ENCODE measurements around the gene BMAL1. TPM values are rescaled to one million over a fixed set of nuclear protein-coding genes. Genes with fewer than 3 reads are reported as not detected.

The BMAL1 gene
- total RNA-seq, 2 experiments from 2014 or later = 71.3 to 73.3 TPM

DNA sequence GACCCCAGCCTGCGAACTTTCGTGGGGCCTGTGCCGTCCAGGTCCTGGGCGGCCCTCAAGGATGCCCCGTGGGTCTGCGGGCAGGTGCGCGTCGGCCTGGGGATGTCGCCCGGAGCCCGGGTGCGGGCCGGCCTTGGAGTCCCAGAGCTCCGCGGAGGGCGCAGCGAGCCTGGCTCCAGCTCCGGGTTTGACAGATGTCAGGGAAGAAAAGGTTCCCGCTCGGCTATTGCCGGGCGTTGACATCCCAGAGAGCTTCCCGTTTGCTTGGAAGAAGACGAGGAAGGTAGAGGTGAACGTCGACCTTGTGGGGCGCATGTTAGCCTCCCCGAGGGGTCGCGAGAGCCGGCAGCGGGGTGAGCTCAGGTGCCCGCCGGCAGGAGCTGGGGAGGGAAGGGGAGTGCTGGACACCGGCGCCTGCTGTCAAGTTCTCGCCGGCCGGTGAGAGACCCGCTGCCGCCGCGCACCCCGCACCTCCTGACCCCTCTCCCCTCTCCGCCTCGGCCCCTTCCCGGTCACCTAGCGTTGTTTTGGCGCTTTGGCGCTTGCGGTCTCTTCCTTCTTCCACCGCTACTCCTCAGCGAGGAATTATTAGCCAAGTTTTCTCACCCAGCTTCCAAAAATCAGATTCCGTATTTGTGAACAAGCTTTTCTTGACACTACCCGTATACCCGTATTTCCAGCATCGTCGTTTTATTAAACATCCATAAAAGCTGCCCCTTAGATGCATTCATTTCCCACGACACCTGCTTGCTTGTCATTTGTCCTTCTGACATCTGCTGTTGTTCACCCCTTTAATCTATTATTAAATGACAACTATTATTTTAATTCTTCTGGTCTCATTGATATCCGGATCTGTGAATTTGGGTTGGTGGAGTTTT, 1.3 kb downstream of the BMAL1 start:
- peak overlapping the region; percentile 98 for H3K4me3 ChIP-seq (ENCODE audit: low read length)

GRCh38 chr11:13279487-13279834, 1.9 kb downstream of the BMAL1 start:
- Mint-ChIP-seq H3K4me1 (ENCODE audit: low read depth) (peaks cover 70% of the 10 kb centered on the region), H3K9me3 (no peaks in the 10 kb centered on the region), H3K27ac (peak overlapping the region; percentile 85), H3K36me3 (ENCODE audit: low read depth) (peaks cover 23% of the 10 kb centered on the region), H3K27me3 (no peaks in the 10 kb centered on the region), H3K4me3 (peak overlapping the region; percentile 93)
- Histone ChIP-seq H3K27ac (ENCODE audit: low read depth in 1 of 2, low read length in 2 of 2) (no peak overlapping the region), H3K9me3 (ENCODE audit: control insufficient read depth in 1 of 2, insufficient read depth in 1 of 2, low read length in 2 of 2) (no peaks in the 10 kb centered on the region), H3K4me3 (ENCODE audit: low read length) (peak overlapping the region; percentile 98), H3K27me3 (ENCODE audit: control insufficient read depth in 1 of 2, insufficient read depth in 2 of 2, low read length in 2 of 2) (no peaks in the 10 kb centered on the region), H3K36me3 (ENCODE audit: insufficient read depth, low read length) (no peaks in the 10 kb centered on the region), H3K4me1 (ENCODE audit: insufficient read depth, low read length) (peaks cover 50% of the 10 kb centered on the region)
- intact Hi-C loops (cut with DNase I, micrococcal nuclease) = loop anchor here in 1 of 2 experiments (2.0 to 5.0 kb wide), 2 partner anchors 183 to 388 kb away; partner anchors contain the start of genes BTBD10 and FAR1
- TF ChIP-seq, protein P1, sequence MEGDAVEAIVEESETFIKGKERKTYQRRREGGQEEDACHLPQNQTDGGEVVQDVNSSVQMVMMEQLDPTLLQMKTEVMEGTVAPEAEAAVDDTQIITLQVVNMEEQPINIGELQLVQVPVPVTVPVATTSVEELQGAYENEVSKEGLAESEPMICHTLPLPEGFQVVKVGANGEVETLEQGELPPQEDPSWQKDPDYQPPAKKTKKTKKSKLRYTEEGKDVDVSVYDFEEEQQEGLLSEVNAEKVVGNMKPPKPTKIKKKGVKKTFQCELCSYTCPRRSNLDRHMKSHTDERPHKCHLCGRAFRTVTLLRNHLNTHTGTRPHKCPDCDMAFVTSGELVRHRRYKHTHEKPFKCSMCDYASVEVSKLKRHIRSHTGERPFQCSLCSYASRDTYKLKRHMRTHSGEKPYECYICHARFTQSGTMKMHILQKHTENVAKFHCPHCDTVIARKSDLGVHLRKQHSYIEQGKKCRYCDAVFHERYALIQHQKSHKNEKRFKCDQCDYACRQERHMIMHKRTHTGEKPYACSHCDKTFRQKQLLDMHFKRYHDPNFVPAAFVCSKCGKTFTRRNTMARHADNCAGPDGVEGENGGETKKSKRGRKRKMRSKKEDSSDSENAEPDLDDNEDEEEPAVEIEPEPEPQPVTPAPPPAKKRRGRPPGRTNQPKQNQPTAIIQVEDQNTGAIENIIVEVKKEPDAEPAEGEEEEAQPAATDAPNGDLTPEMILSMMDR (IDR thresholded peaks at IDR 0.05) = no peak
- POLR2A ChIA-PET = interaction anchor here (1.0 to 1.9 kb wide), 5 partner anchors 18 to 184 kb away, joined by 3 to 8 read pairs (median 7); partner anchors contain the start of gene BTBD10
- DNase-seq (no peak), ATAC-seq (ENCODE audit: poor library complexity) (no peak)
- CTCF ChIA-PET = interaction anchor here (1.6 to 1.9 kb wide), 2 partner anchors 51 to 56 kb away, joined by 4 read pairs; no protein-coding TSS in a partner anchor

More for the DNA sequence above, 1.3 kb downstream of the BMAL1 start:
- Histone ChIP-seq H3K36me3 (ENCODE audit: insufficient read depth, low read length) (no peaks in the 10 kb centered on the region), H3K4me1 (ENCODE audit: insufficient read depth, low read length) (peaks cover 48% of the 10 kb centered on the region), H3K27ac (ENCODE audit: low read depth in 1 of 2, low read length in 2 of 2) (peak overlapping the region in 1 of 2 donors; percentile 79), H3K27me3 (ENCODE audit: control insufficient read depth in 1 of 2, insufficient read depth in 2 of 2, low read length in 2 of 2) (no peaks in the 10 kb centered on the region), H3K9me3 (ENCODE audit: control insufficient read depth in 1 of 2, insufficient read depth in 1 of 2, low read length in 2 of 2) (no peaks in the 10 kb centered on the region)
- ChIA-PET CTCF (interaction anchor here (1.6 to 1.9 kb wide), 2 partner anchors 52 to 56 kb away, joined by 4 read pairs; no protein-coding TSS in a partner anchor), POLR2A (interaction anchor here (0.8 to 2.1 kb wide), 6 partner anchors 9 to 184 kb away, joined by 3 to 8 read pairs (median 7); partner anchors contain the start of gene BTBD10)
- Mint-ChIP-seq H3K4me3 (peak overlapping the region; percentile 93), H3K27ac (peak overlapping the region; percentile 85), H3K36me3 (ENCODE audit: low read depth) (peaks cover 23% of the 10 kb centered on the region), H3K9me3 (no peaks in the 10 kb centered on the region), H3K27me3 (no peaks in the 10 kb centered on the region), H3K4me1 (ENCODE audit: low read depth) (peaks cover 67% of the 10 kb centered on the region)
- DNase-seq (no peak), ATAC-seq (ENCODE audit: poor library complexity) (no peak)
- intact Hi-C loops (cut with DNase I, micrococcal nuclease) = loop anchor here in 1 of 2 experiments (2.0 to 5.0 kb wide), 2 partner anchors 184 to 388 kb away; partner anchors contain the start of genes BTBD10 and FAR1
- TF ChIP-seq, protein P1 (IDR thresholded peaks at IDR 0.05) = no peak

DNA sequence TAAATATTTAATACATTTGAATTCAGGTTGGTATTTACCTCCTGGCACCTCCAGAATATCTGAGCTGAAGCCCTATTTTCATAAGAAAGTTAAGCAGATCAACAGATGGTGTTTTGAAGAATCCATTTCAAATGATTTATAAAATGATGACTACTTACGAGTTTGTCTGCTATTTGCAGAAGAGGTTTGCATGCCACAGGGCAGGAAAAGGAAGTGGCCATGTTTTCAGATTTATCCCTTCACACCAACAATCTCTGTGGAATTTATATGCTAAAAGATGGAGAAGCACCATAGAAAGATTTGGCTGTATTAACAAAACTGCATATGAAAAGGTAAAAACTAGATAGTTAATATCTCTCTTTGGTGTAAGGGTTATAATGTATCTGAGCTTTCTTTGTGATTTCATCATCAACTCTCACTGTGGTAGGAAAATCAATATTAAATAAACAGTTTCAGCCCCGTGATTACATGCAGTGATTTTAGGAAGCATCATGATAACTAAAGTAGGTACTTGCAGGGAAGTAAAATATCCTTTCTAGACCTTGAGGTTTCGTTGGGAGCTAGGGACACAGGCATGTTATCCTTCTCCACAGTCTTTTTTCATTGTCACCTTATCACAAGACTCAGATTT, 2.6 kb downstream of the BMAL1 start:
- TF ChIP-seq, protein P1 (IDR thresholded peaks at IDR 0.05) = no peak
- Mint-ChIP-seq H3K27ac (peak overlapping the region; percentile 85), H3K9me3 (no peaks in the 10 kb centered on the region), H3K27me3 (no peaks in the 10 kb centered on the region), H3K36me3 (ENCODE audit: low read depth) (peaks cover 23% of the 10 kb centered on the region), H3K4me3 (peak overlapping the region; percentile 93), H3K4me1 (ENCODE audit: low read depth) (peaks cover 76% of the 10 kb centered on the region)
- DNase-seq (peak in 1 of 14 experiments; percentile 29), ATAC-seq (ENCODE audit: poor library complexity) (no peak)
- Histone ChIP-seq H3K4me1 (ENCODE audit: insufficient read depth, low read length) (peaks cover 57% of the 10 kb centered on the region), H3K9me3 (ENCODE audit: control insufficient read depth in 1 of 2, insufficient read depth in 1 of 2, low read length in 2 of 2) (no peaks in the 10 kb centered on the region), H3K27ac (ENCODE audit: low read depth in 1 of 2, low read length in 2 of 2) (peak overlapping the region in 1 of 2 donors; percentile 42), H3K36me3 (ENCODE audit: insufficient read depth, low read length) (no peaks in the 10 kb centered on the region), H3K4me3 (ENCODE audit: low read length) (peak overlapping the region; percentile 98), H3K27me3 (ENCODE audit: control insufficient read depth in 1 of 2, insufficient read depth in 2 of 2, low read length in 2 of 2) (no peaks in the 10 kb centered on the region)
- intact Hi-C loops (cut with DNase I, micrococcal nuclease) = loop anchor here in 1 of 2 experiments (5.0 kb wide), 1 partner anchor 62 kb away; no protein-coding TSS in a partner anchor
- ChIA-PET POLR2A (interaction anchor here (1.0 to 1.3 kb wide), 2 partner anchors 58 to 100 kb away, joined by 3 to 4 read pairs; no protein-coding TSS in a partner anchor), CTCF (interaction anchor here (1.6 to 1.9 kb wide), 2 partner anchors 51 to 55 kb away, joined by 4 read pairs; no protein-coding TSS in a partner anchor)

Data from CD4-positive, alpha-beta T cell (primary cell).